GM23248 (cell line): Measurements from ENCODE around the gene CPAMD8. TPM values are rescaled to one million over a fixed set of nuclear protein-coding genes. Genes with fewer than 3 reads are reported as not detected.
"Not testable (repeated sequence)": the region's sequence is repeated elsewhere in the genome, so short reads cannot be mapped to it uniquely, and the experiment has no call there.

Experiments used
- DNase-seq: peaks from one replicate; pipeline ENCODE4 v3.0.0-alpha.2; 2015
- H2AFZ ChIP-seq: fragments of 200-600 bp; sonication (generic); 2 replicates; pipeline ENCODE4 v1.6.1; 2016; ENCODE audit warnings: antibody characterized with exemption
- H3F3A ChIP-seq: fragments of 200-600 bp; sonication (generic); 2 replicates; pipeline ENCODE4 v1.6.1; 2016; ENCODE audit warnings: mild to moderate bottlenecking, antibody characterized with exemption, mixed run types; ENCODE audit not compliant: insufficient read depth
- H3K27ac ChIP-seq: fragments of 200-600 bp; sonication (generic); 2 replicates; pipeline ENCODE4 v1.5.1; 2016; ENCODE audit warnings: mild to moderate bottlenecking
- H3K27me3 ChIP-seq: fragments of 200-600 bp; sonication (generic); replicated peaks from 2 replicates; pipeline ENCODE4 v1.6.1; 2016; ENCODE audit warnings: mild to moderate bottlenecking; ENCODE audit not compliant: insufficient read depth
- H3K36me3 ChIP-seq: fragments of 200-600 bp; sonication (generic); 2 replicates; pipeline ENCODE4 v1.6.1; 2016; ENCODE audit warnings: low read depth, mild to moderate bottlenecking
- H3K4me1 ChIP-seq: fragments of 200-600 bp; sonication (generic); 2 replicates; pipeline ENCODE4 v1.6.1; 2016; ENCODE audit warnings: mild to moderate bottlenecking; ENCODE audit not compliant: insufficient read depth
- H3K4me2 ChIP-seq: fragments of 200-600 bp; sonication (generic); one replicate; pipeline ENCODE4 v1.6.1; 2016; ENCODE audit warnings: mild to moderate bottlenecking; ENCODE audit not compliant: unreplicated experiment
- H3K4me3 ChIP-seq: fragments of 200-600 bp; sonication (generic); 2 replicates; pipeline ENCODE4 v1.5.1; 2016; ENCODE audit warnings: mild to moderate bottlenecking
- H3K79me2 ChIP-seq: fragments of 200-600 bp; sonication (generic); 2 replicates; pipeline ENCODE4 v1.6.1; 2016; ENCODE audit warnings: mild to moderate bottlenecking; ENCODE audit not compliant: insufficient read depth
- H3K9ac ChIP-seq: fragments of 200-600 bp; sonication (generic); 2 replicates; pipeline ENCODE4 v1.6.1; 2016; ENCODE audit warnings: mild to moderate bottlenecking
- H3K9me2 ChIP-seq: fragments of 200-600 bp; sonication (generic); 2 replicates; pipeline ENCODE4 v1.6.1; 2016; ENCODE audit warnings: mixed run types, mild to moderate bottlenecking, moderate library complexity; ENCODE audit not compliant: insufficient read depth
- H3K9me3 ChIP-seq: fragments of 200-600 bp; sonication (generic); one replicate; pipeline ENCODE4 v1.6.1; 2017; ENCODE audit warnings: low read depth
- H4K20me1 ChIP-seq: fragments of 200-600 bp; sonication (generic); 2 replicates; pipeline ENCODE4 v1.6.0; 2016; ENCODE audit not compliant: insufficient read depth
- EZH2 ChIP-seq: fragments of 200-600 bp; sonication (generic); IDR thresholded peaks from 2 replicates; pipeline ENCODE4 v1.6.1; 2018; ENCODE audit warnings: antibody characterized with exemption, mild to moderate bottlenecking; ENCODE audit not compliant: insufficient read depth, poor library complexity, severe bottlenecking
- EZH2phosphoT487 ChIP-seq: fragments of 200-600 bp; sonication (generic); IDR thresholded peaks from 2 replicates; pipeline ENCODE4 v1.6.1; 2018; ENCODE audit warnings: antibody characterized with exemption, moderate library complexity, mild to moderate bottlenecking, low read depth; ENCODE audit not compliant: insufficient read depth
- WGBS, 2 experiments: methylation state at CpG; one replicate each; pipeline ENCODE4 v1.1.6; 2015 to 2017; ENCODE audit warnings: low lambda C conversion rate in 2 of 2, low coverage in 1 of 2; ENCODE audit errors: missing lambda C conversion rate in 2 of 2; 5-methylcytosine and 5-hydroxymethylcytosine counted together
- in situ Hi-C: fragments of 300-500 bp; cut with MboI; formaldehyde crosslinking; loops from 2 replicates; pipeline ENCODE4 v1.15.0; 2020
- polyA plus RNA-seq: library from polyadenylated mRNA; unstranded; fragments of >200 nt; fragmentation: Nextera tagmentation; extraction: Ambion mirVana; gene quantifications from 2 replicates; pipeline ENCODE4 v1.2.1, GENCODE V29; 2016
- total RNA-seq: library from RNA; depleted of rRNA; stranded (reverse); fragments of >200 nt; shearing (Covaris generic); gene quantifications from 2 replicates; pipeline ENCODE4 v1.2.3, GENCODE V29; 2014

The CPAMD8 gene
- total and polyA plus RNA-seq, 2 experiments from 2014 or later: 0.76 to 0.80 TPM

DNA sequence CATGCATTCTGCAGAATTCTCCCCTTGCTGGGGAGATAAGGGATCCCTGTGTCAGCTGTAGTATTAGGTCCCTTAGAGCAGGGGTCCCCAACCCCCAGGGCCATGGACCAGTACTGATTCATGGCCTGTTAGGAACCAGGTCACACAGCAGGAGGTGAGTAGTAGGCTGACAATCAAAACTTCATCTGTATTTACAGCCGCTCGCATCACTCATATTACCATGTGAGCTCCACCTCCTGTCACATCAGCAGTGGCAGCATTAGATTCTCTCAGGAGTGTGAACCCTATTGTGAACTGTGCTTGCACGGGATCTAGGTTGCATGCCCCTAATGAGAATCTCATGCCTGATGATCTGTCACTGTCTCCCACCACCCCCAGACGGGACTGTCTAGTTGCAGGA, 37.9 kb downstream of the CPAMD8 start:
- DNase-seq: no peak
- in situ Hi-C loops: no loop called here
- H3K9ac ChIP-seq: no peak overlapping the region
- no peak overlapping the region for H3K4me3 ChIP-seq
- no peak overlapping the region for H2AFZ ChIP-seq
- no peaks in the 10 kb centered on the region; the same call in none of the 2 replicates for H3K27me3 ChIP-seq
- no peaks in the 10 kb centered on the region for H3K9me2 ChIP-seq
- no peaks in the 10 kb centered on the region for H3F3A ChIP-seq
- no peaks in the 10 kb centered on the region for H3K4me1 ChIP-seq
- WGBS, 2 experiments: 68% methylated on average over 4 of the region's 4 CpGs
- no peaks in the 10 kb centered on the region for H3K79me2 ChIP-seq
- no peak overlapping the region for H3K27ac ChIP-seq
- H3K36me3 ChIP-seq: no peaks in the 10 kb centered on the region
- no peaks in the 10 kb centered on the region for H3K9me3 ChIP-seq
- TF ChIP-seq EZH2phosphoT487: no peak
- TF ChIP-seq EZH2: no peak
- H4K20me1 ChIP-seq: no peaks in the 10 kb centered on the region
- no peak overlapping the region for H3K4me2 ChIP-seq

DNA sequence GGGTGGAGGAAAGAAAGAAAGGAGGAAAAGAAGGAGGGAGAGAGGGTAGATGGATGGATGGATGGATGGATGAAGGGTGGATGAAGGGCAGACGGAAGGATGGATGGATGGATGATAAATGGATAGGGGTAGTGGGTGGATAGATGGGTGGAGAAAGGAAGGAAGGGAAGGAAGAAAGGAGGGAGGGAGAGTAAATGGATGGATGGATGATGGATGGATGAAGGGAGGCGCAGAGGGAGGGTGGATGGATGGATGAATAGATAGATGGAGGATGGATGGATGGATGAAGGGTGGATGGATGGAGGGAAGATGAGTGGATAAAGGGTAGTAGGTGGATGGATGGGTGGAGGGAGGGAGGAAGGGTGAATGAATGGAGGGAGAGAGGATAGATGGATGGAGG, 41.2 kb downstream of the CPAMD8 start:
- Histone ChIP-seq H3K79me2 (no peaks in the 10 kb centered on the region), H2AFZ (no peak overlapping the region)

GRCh38 chr19:16982586-16982985, 44.0 kb downstream of the CPAMD8 start:
- 11 to 37% methylated on average over 2 of the region's 2 CpGs for WGBS, 2 experiments
- H3K4me3 ChIP-seq, H2AFZ ChIP-seq, H3F3A ChIP-seq, H3K36me3 ChIP-seq, in situ Hi-C loops, DNase-seq, H3K4me1 ChIP-seq, H3K4me2 ChIP-seq, H3K27ac ChIP-seq, H3K9me2 ChIP-seq, H3K79me2 ChIP-seq, H4K20me1 ChIP-seq, H3K27me3 ChIP-seq, H3K9ac ChIP-seq, H3K9me3 ChIP-seq: not testable (repeated sequence)

More for the DNA sequence above, 41.2 kb downstream of the CPAMD8 start:
- Histone ChIP-seq H3F3A (no peaks in the 10 kb centered on the region), H3K36me3 (no peaks in the 10 kb centered on the region), H3K4me3 (no peak overlapping the region), H3K4me1 (no peaks in the 10 kb centered on the region), H4K20me1 (no peaks in the 10 kb centered on the region), H3K4me2 (no peak overlapping the region), H3K27ac (no peak overlapping the region), H3K9me2 (no peaks in the 10 kb centered on the region), H3K27me3 (no peaks in the 10 kb centered on the region; the same call in none of the 2 replicates), H3K9ac (no peak overlapping the region), H3K9me3 (no peaks in the 10 kb centered on the region)
- TF ChIP-seq EZH2phosphoT487: no peak
- TF ChIP-seq EZH2: no peak
- WGBS, 2 experiments: 58 to 67% methylated on average over 2 of the region's 2 CpGs
- in situ Hi-C loops: no loop called here
- no peak for DNase-seq

GRCh38 chr19:16978839-16979802, 47.5 kb downstream of the CPAMD8 start:
- H4K20me1 ChIP-seq: no peaks in the 10 kb centered on the region
- H3K27ac ChIP-seq: no peak overlapping the region
- no peak overlapping the region for H3K4me3 ChIP-seq
- no peak overlapping the region for H3K9ac ChIP-seq
- H3K4me2 ChIP-seq: no peak overlapping the region
- no peak for DNase-seq
- TF ChIP-seq EZH2 (no peak), EZH2phosphoT487 (no peak)
- no peak overlapping the region for H2AFZ ChIP-seq
- no peaks in the 10 kb centered on the region for H3F3A ChIP-seq
- in situ Hi-C loops: no loop called here
- WGBS, 2 experiments: 51 to 73% methylated on average over 1 of the region's 1 CpG
- no peaks in the 10 kb centered on the region for H3K79me2 ChIP-seq
- H3K27me3 ChIP-seq: no peaks in the 10 kb centered on the region
- no peaks in the 10 kb centered on the region for H3K36me3 ChIP-seq
- no peaks in the 10 kb centered on the region for H3K9me3 ChIP-seq
- H3K9me2 ChIP-seq: no peaks in the 10 kb centered on the region
- H3K4me1 ChIP-seq: no peaks in the 10 kb centered on the region
